HG03354 (cell line): ENCODE measurements around the gene DLG5.

Experiments
- ATAC-seq: cut with Tn5 transposase; IDR thresholded peaks from one replicate; pipeline ENCODE4 v1.9.1; 2021; ENCODE audit warnings: mild to moderate bottlenecking; ENCODE audit not compliant: unreplicated experiment, poor library complexity, severe bottlenecking

The DLG5 gene

DNA sequence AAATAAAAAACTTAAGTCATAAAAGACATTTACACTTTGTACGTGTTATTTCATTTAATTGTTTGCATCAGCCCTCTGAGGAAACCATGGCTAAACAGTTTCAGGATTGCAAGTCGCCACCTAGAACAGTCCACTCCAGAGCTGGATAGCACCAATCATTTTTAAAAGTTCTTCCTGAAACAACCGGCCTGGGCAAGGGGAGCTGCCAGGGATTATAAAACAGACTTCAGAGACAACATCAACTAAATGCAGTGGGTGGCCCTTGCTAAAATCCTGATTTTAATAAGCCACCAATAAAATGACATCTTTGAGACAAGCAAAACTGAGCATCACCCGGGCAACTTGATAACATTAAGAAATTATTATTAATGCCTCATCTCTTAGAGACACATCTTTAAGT is 13.5 kb downstream of the DLG5 start:
- ATAC-seq: no peak

DNA sequence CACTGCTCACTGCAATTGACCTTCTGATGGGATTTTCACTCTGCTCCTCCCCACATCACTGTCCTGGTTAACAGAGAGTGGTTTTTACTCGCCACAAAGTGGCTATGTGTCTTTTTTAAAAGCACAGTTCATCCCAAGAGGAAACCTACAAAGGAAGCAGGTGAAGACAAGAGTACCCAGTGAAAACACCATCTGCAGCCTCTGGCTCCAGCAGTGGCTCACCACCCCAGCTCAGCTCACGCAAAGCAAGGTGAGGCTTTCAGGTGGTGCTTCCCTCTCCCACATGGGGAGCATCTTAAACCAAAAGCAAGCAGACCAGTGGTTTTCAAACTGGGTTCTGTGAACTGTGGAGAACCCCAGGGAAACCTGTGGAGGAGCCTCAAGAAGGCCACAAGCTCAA is 14.0 kb downstream of the DLG5 start:
- ATAC-seq: no peak

GRCh38 chr10:77911535-77912123 is 14.9 kb downstream of the DLG5 start:
- ATAC-seq: no peak

DNA sequence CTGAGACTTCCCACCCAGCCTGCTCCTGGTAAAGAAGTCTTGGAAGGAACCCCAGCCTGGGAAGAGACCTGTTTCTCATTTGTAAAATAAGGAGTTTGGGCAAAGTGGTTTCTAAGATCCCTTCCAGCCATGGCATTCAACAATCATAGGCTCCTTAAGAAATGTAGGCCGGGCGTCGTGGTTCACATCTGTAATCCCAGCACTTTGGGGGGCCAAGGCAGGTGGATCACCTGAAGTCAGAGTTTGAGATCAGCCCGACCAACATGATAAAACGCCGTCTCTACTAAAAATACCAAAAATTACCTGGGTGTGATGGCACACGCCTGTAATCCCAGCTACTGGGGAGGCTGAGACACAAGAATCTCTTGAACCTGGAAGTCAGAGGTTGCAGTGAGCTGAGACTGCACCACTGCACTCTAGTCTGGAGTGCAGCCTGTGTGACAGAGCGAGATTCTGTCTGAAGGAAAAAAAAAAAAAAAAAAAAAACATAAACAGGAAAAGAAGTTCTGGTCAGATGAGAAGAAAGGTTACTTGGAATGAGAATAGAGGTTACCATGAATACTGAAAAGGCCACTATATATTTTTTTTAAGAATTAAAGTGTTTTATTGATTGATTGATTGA is 15.9 kb downstream of the DLG5 start:
- ATAC-seq: no peak

- no peak for ATAC-seq
These were observed 16.7 kb downstream of the DLG5 start for GRCh38 chr10:77909749-77910375.

- no peak for ATAC-seq
These were observed 17.4 kb downstream of the DLG5 start for GRCh38 chr10:77909021-77909748.

DNA sequence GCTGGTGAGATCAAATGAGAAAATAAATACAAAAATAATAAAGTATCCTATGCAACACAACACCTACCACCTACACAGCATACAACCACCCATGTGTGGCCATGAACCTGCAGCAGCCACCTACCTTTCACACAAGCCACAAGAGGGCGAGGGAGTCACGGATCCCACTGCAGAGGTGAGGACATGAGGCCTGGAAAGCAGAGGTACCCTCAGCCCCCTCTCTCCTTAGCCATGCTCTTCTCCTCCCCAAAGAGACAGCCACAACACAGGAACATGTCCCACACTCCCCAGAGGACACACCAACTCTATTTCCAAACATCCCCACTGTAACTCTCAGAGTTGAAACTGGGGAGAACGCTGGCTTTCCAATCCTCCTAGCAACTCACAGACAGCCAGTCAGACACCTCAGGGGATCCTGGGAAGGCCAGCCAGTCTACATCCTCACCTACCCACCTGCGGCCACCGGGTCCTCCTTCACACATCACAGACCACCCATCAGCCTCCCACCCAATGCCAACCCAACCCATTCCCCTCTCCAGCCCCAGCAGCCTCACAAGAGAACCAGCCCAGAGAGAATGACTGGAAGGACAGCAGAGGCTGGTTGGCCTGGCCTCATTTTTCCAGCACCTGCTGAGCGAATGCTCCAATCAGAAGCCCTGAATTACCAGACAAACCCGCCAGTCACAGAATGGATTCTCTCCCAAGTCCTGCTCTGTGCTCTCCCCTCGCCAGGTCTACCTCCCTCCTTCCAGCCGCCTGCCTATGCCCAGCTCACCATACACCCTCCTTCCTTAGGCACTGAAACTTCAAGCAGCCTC is 18.4 kb downstream of the DLG5 start:
- no peak for ATAC-seq

DNA sequence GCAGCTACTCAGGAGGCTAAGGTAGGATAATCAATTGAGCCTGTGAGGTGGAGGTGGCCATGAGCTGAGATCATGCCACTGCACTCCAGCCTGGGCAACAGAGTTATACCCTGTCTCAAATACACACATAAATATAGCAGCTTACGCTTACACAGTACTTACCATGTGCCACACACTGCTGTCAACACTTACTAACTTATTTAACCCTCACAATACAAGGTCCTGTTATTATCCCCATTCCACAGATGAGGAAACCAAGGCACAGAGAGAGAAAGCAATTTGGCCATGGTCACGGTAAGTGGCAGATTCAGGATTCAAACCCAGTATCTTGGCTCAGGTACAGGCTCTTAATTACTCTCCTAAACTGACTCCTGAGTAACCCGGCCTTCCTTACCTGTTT is 19.1 kb downstream of the DLG5 start:
- ATAC-seq: no peak

DNA sequence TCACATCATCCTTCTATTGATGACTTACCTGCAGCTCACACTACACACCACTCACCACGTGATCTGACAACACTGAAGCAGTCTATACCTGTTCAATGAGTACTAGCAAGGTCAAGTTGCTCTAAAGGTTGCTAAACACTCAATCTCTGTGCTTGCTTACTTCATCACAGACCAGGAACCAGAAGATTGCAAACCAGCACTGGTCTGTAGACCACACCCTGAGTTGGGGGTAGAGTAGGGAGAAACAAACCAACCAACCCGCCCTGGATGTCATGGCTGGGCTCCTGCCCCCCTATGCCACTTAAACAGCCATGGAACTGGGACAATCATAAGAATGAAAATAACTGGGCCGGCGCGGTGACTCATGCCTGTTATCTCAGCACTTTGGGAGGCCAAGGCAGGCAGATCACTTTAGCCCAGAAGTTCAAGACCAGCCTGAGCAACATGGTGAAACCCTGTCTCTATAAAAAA is 19.6 kb downstream of the DLG5 start:
- no peak for ATAC-seq

DNA sequence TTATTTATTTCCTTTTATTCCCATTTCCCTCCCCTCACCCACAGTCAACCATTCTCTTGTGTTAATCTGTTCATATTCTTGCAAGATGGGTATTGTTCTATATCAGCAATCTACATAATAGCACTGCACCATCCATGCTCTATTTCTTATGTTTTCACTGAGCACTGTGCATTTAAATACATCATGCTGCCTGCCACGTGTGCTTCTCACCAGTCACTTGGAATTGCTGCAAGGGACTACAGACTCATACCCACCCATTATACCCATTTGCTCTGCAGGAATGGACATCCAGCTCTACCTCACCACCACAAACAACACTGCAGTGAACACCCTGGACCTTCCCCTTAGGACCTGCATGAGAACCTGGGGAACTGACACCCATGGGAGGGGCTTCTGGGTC is 20.8 kb downstream of the DLG5 start:
- no peak for ATAC-seq

GRCh38 chr10:77905086-77905748 is 21.3 kb downstream of the DLG5 start:
- ATAC-seq: no peak

GRCh38 chr10:77904100-77904840 is 22.3 kb downstream of the DLG5 start:
- ATAC-seq: no peak

GRCh38 chr10:77902159-77902558 is 24.4 kb downstream of the DLG5 start:
- no peak for ATAC-seq

GRCh38 chr10:77901743-77902142 is 24.8 kb downstream of the DLG5 start:
- no peak for ATAC-seq

GRCh38 chr10:77899690-77900089 is 26.9 kb downstream of the DLG5 start:
- ATAC-seq: no peak

DNA sequence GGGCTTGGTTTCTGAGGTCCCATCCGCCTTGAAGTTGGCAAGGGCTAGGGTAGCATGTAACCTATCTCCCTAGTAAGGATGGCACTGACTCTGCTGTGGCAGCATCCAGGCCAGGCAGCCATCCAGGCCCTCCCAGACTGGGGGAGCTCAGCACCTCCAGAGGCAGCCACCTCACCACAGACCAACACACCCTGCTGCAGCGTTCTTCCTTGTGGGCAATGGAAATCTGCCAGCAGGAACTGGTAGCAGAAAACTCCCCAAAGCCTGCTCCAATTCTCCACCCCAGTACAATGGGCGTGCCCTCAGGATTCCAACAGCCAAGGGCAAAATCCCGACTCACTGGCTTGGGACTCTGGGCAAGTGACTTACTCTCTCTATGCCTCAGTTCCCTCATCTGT is 27.5 kb downstream of the DLG5 start:
- no peak for ATAC-seq

GRCh38 chr10:77898323-77899079 is 28.1 kb downstream of the DLG5 start:
- no peak for ATAC-seq

DNA sequence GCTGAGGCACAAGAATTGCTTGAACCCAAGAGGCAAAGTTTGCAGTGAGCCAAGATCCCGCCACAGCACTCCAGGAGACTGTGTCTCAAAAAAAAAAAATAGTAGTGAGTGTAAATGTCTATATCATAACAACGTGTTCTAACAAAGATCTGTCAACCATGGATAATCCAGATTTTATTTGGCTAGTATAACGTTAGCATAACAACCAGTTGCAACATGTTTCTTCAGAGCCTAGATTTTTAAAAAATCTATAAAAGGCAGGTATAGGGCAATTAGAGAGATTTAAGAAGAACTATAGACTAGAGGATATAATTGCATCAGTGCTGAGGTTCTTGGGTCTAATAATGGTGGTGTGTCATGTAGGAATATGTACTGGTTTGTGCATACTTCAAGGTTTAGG is 30.5 kb downstream of the DLG5 start:
- ATAC-seq: no peak
